ENCODE measurements around the gene WNK4.

Gene WNK4

GRCh38 chr17:42782166-42783061 lies 2.0 kb downstream of the WNK4 start:
- peaks cover 9 to 30% of the 10 kb centered on the region in 2 donors for H3K27me3 ChIP-seq (ENCODE audit: control insufficient read depth in 2 of 2, insufficient read depth in 2 of 2, low read length in 2 of 2)
- H3K9ac ChIP-seq (ENCODE audit: low read depth in 1 of 2, low read length in 2 of 2), result peak overlapping the region in 1 of 2 donors; percentile 82
- peaks cover 22 to 25% of the 10 kb centered on the region in 2 donors for H3K36me3 ChIP-seq (ENCODE audit: control insufficient read depth in 2 of 2, insufficient read depth in 2 of 2, low read length in 2 of 2)
- H3K4me1 ChIP-seq (ENCODE audit: control insufficient read depth in 2 of 2, insufficient read depth in 2 of 2, low read length in 2 of 2), result peaks cover 28 to 29% of the 10 kb centered on the region in 2 donors
- peak overlapping the region; percentile 79 to 85 for H3K4me3 ChIP-seq (ENCODE audit: low read length in 2 of 2)
- no peaks in the 10 kb centered on the region for H3K9me3 ChIP-seq (ENCODE audit: control insufficient read depth in 2 of 2, low read length in 2 of 2)
- H3K27ac ChIP-seq (ENCODE audit: low read depth in 2 of 2, low read length in 2 of 2), result peak overlapping the region; percentile 6 to 94

DNA sequence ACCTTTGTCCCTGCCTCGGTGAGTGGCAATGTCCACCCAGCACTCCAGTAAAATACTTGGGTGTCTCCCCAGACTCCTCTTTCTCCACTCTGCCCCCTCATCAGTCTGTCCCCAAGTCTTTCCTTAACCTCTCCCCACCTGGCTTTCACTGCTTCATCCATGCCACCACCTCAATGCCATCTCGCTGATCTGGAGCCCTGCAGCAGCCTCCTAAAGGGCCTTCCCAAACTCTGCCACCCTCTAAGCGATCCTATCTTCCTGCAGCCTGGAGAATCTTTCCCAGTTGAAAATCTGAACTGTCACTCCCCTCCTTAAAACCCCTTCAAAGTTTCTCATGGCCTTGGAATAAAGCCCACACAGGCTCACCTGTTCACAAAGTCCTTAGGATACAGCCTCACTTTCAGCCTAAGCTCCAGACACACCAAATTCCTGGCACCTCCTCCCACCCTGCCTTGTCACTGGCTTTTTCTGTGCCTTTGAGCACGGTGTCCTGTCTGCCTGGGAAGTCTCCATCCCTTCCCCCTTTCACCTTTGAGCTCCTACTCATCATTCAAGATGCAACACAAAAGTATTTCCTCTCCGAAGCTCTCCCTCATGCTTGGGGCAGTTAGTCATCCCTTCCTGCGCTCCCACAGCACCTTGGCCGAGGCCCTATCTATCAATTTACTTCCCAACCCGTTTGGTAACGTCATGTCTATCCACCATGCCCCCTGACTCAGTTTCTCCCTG lies 2.8 kb downstream of the WNK4 start:
- peaks cover 28 to 29% of the 10 kb centered on the region in 2 donors for H3K4me1 ChIP-seq (ENCODE audit: control insufficient read depth in 2 of 2, insufficient read depth in 2 of 2, low read length in 2 of 2)
- no peaks in the 10 kb centered on the region for H3K9me3 ChIP-seq (ENCODE audit: control insufficient read depth in 2 of 2, low read length in 2 of 2)
- H3K27ac ChIP-seq (ENCODE audit: low read depth in 2 of 2, low read length in 2 of 2), result no peak overlapping the region
- peaks cover 18 to 22% of the 10 kb centered on the region in 2 donors for H3K36me3 ChIP-seq (ENCODE audit: control insufficient read depth in 2 of 2, insufficient read depth in 2 of 2, low read length in 2 of 2)
- H3K4me3 ChIP-seq (ENCODE audit: low read length in 2 of 2), result peak overlapping the region; percentile 79 to 85
- H3K9ac ChIP-seq (ENCODE audit: low read depth in 1 of 2, low read length in 2 of 2), result peak overlapping the region in 1 of 2 donors; percentile 55
- peaks cover 9 to 30% of the 10 kb centered on the region in 2 donors for H3K27me3 ChIP-seq (ENCODE audit: control insufficient read depth in 2 of 2, insufficient read depth in 2 of 2, low read length in 2 of 2)

DNA sequence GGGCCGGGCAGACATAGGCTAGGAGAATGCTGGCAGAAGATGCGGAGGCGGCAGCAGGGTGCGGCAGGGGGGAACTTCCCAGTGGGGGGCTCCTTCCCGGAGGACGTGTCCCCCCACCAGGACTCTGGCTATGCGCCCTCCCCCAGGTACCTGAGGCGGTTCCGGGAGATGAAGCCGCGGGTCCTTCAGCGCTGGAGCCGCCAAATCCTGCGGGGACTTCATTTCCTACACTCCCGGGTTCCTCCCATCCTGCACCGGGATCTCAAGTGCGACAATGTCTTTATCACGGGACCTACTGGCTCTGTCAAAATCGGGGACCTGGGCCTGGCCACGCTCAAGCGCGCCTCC lies 3.4 kb downstream of the WNK4 start:
- H3K9me3 ChIP-seq (ENCODE audit: control insufficient read depth in 2 of 2, low read length in 2 of 2), result no peaks in the 10 kb centered on the region
- H3K36me3 ChIP-seq (ENCODE audit: control insufficient read depth in 2 of 2, insufficient read depth in 2 of 2, low read length in 2 of 2), result peaks cover 20% of the 10 kb centered on the region in 2 donors
- H3K9ac ChIP-seq (ENCODE audit: low read depth in 1 of 2, low read length in 2 of 2), result no peak overlapping the region
- peaks cover 9 to 30% of the 10 kb centered on the region in 2 donors for H3K27me3 ChIP-seq (ENCODE audit: control insufficient read depth in 2 of 2, insufficient read depth in 2 of 2, low read length in 2 of 2)
- peaks cover 24 to 25% of the 10 kb centered on the region in 2 donors for H3K4me1 ChIP-seq (ENCODE audit: control insufficient read depth in 2 of 2, insufficient read depth in 2 of 2, low read length in 2 of 2)
- no peak overlapping the region for H3K4me3 ChIP-seq (ENCODE audit: low read length in 2 of 2)
- H3K27ac ChIP-seq (ENCODE audit: low read depth in 2 of 2, low read length in 2 of 2), result no peak overlapping the region

DNA sequence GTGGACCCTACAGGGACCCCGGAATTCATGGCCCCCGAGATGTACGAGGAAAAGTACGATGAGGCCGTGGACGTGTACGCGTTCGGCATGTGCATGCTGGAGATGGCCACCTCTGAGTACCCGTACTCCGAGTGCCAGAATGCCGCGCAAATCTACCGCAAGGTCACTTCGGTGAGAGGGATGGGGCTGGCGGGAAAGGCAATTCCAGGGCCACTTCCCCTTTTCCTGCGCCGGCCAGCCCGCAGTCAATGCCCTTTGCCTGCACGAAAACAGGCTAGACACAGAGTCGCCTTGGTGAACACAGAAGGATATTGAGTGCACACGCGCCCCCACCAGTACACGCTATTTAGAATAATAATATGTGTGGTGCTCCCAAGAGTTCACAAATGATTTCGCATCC lies 4.0 kb downstream of the WNK4 start:
- Histone ChIP-seq H3K4me1 (ENCODE audit: control insufficient read depth in 2 of 2, insufficient read depth in 2 of 2, low read length in 2 of 2) (peaks cover 18 to 19% of the 10 kb centered on the region in 2 donors), H3K27me3 (ENCODE audit: control insufficient read depth in 2 of 2, insufficient read depth in 2 of 2, low read length in 2 of 2) (peaks cover 9 to 30% of the 10 kb centered on the region in 2 donors), H3K9ac (ENCODE audit: low read depth in 1 of 2, low read length in 2 of 2) (no peak overlapping the region), H3K36me3 (ENCODE audit: control insufficient read depth in 2 of 2, insufficient read depth in 2 of 2, low read length in 2 of 2) (peaks cover 18 to 23% of the 10 kb centered on the region in 2 donors), H3K9me3 (ENCODE audit: control insufficient read depth in 2 of 2, low read length in 2 of 2) (no peaks in the 10 kb centered on the region), H3K27ac (ENCODE audit: low read depth in 2 of 2, low read length in 2 of 2) (no peak overlapping the region), H3K4me3 (ENCODE audit: low read length in 2 of 2) (no peak overlapping the region)

GRCh38 chr17:42784811-42785592 lies 4.6 kb downstream of the WNK4 start:
- H3K27ac ChIP-seq (ENCODE audit: low read depth in 2 of 2, low read length in 2 of 2), result no peak overlapping the region
- peaks cover 22 to 23% of the 10 kb centered on the region in 2 donors for H3K36me3 ChIP-seq (ENCODE audit: control insufficient read depth in 2 of 2, insufficient read depth in 2 of 2, low read length in 2 of 2)
- H3K4me1 ChIP-seq (ENCODE audit: control insufficient read depth in 2 of 2, insufficient read depth in 2 of 2, low read length in 2 of 2), result peaks cover 12 to 13% of the 10 kb centered on the region in 2 donors
- no peaks in the 10 kb centered on the region for H3K9me3 ChIP-seq (ENCODE audit: control insufficient read depth in 2 of 2, low read length in 2 of 2)
- H3K4me3 ChIP-seq (ENCODE audit: low read length in 2 of 2), result no peak overlapping the region
- H3K27me3 ChIP-seq (ENCODE audit: control insufficient read depth in 2 of 2, insufficient read depth in 2 of 2, low read length in 2 of 2), result peaks cover 9 to 30% of the 10 kb centered on the region in 2 donors
- H3K9ac ChIP-seq (ENCODE audit: low read depth in 1 of 2, low read length in 2 of 2), result no peak overlapping the region

- Histone ChIP-seq H3K9me3 (ENCODE audit: control insufficient read depth in 2 of 2, low read length in 2 of 2) (no peaks in the 10 kb centered on the region), H3K36me3 (ENCODE audit: control insufficient read depth in 2 of 2, insufficient read depth in 2 of 2, low read length in 2 of 2) (peaks cover 22 to 23% of the 10 kb centered on the region in 2 donors), H3K27ac (ENCODE audit: low read depth in 2 of 2, low read length in 2 of 2) (no peak overlapping the region), H3K4me1 (ENCODE audit: control insufficient read depth in 2 of 2, insufficient read depth in 2 of 2, low read length in 2 of 2) (peaks cover 8 to 9% of the 10 kb centered on the region in 2 donors), H3K4me3 (ENCODE audit: low read length in 2 of 2) (no peak overlapping the region), H3K9ac (ENCODE audit: low read depth in 1 of 2, low read length in 2 of 2) (no peak overlapping the region), H3K27me3 (ENCODE audit: control insufficient read depth in 2 of 2, insufficient read depth in 2 of 2, low read length in 2 of 2) (peaks cover 3 to 20% of the 10 kb centered on the region in 2 donors)
These were observed 6.9 kb downstream of the WNK4 start for GRCh38 chr17:42787266-42787665.

GRCh38 chr17:42791948-42792347 lies 11.5 kb downstream of the WNK4 start:
- no peaks in the 10 kb centered on the region for H3K27me3 ChIP-seq (ENCODE audit: control insufficient read depth in 2 of 2, insufficient read depth in 2 of 2, low read length in 2 of 2)

DNA sequence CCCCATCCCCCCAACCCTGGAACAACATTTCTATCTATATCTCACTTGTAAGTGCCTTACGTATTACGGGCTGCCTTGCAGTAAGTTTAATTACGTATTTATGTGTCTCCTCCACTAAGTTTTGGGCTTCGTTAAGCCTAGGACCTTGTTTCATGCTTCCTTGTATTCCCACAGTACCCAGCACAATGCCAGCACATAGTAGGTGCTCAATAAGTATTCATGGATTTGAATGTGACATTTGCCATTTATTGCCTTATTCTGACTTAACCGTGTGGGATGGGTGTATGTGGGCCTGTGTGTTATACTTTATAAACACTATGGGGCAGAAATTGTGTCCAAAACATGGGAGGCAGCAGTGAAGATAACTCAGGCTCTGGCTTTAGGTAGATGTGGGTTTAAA lies 12.1 kb downstream of the WNK4 start:
- Histone ChIP-seq H3K9me3 (ENCODE audit: control insufficient read depth in 2 of 2, low read length in 2 of 2) (no peaks in the 10 kb centered on the region), H3K4me3 (ENCODE audit: low read length in 2 of 2) (no peak overlapping the region), H3K27ac (ENCODE audit: low read depth in 2 of 2, low read length in 2 of 2) (no peak overlapping the region), H3K36me3 (ENCODE audit: control insufficient read depth in 2 of 2, insufficient read depth in 2 of 2, low read length in 2 of 2) (peaks cover 13 to 27% of the 10 kb centered on the region in 2 donors), H3K9ac (ENCODE audit: low read depth in 1 of 2, low read length in 2 of 2) (no peak overlapping the region), H3K4me1 (ENCODE audit: control insufficient read depth in 2 of 2, insufficient read depth in 2 of 2, low read length in 2 of 2) (peaks cover 23 to 25% of the 10 kb centered on the region in 2 donors), H3K27me3 (ENCODE audit: control insufficient read depth in 2 of 2, insufficient read depth in 2 of 2, low read length in 2 of 2) (no peaks in the 10 kb centered on the region)

More at GRCh38 chr17:42791948-42792347, 11.5 kb downstream of the WNK4 start:
- peaks cover 18 to 33% of the 10 kb centered on the region in 2 donors for H3K36me3 ChIP-seq (ENCODE audit: control insufficient read depth in 2 of 2, insufficient read depth in 2 of 2, low read length in 2 of 2)
- H3K9me3 ChIP-seq (ENCODE audit: control insufficient read depth in 2 of 2, low read length in 2 of 2), result no peaks in the 10 kb centered on the region
- no peak overlapping the region for H3K4me3 ChIP-seq (ENCODE audit: low read length in 2 of 2)
- H3K4me1 ChIP-seq (ENCODE audit: control insufficient read depth in 2 of 2, insufficient read depth in 2 of 2, low read length in 2 of 2), result peaks cover 17 to 21% of the 10 kb centered on the region in 2 donors
- H3K9ac ChIP-seq (ENCODE audit: low read depth in 1 of 2, low read length in 2 of 2), result no peak overlapping the region
- no peak overlapping the region for H3K27ac ChIP-seq (ENCODE audit: low read depth in 2 of 2, low read length in 2 of 2)

DNA sequence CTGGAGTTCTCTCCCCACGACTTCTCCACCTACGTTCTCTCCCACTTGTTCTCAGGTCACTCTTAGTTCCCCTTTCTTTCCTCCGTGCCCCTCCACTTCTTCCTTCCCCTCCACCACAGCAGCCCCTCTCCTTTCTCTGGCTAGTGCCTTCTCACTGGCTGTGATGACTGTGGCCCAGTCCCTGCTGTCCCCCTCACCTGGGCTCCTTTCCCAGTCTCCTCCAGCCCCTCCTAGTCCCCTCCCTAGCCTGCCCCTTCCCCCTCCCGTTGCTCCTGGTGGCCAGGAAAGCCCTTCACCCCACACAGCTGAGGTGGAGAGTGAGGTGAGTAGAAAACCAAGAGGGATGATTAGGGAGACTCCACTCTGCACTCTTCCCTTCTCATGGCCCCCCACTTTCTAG lies 14.7 kb downstream of the WNK4 start:
- peak overlapping the region; percentile 69 to 94 for H3K27ac ChIP-seq (ENCODE audit: low read depth in 2 of 2, low read length in 2 of 2)
- H3K4me3 ChIP-seq (ENCODE audit: low read length in 2 of 2), result no peak overlapping the region

More for the DNA sequence above, 14.7 kb downstream of the WNK4 start:
- Histone ChIP-seq H3K36me3 (ENCODE audit: control insufficient read depth in 2 of 2, insufficient read depth in 2 of 2, low read length in 2 of 2) (peaks cover 6 to 12% of the 10 kb centered on the region in 2 donors), H3K4me1 (ENCODE audit: control insufficient read depth in 2 of 2, insufficient read depth in 2 of 2, low read length in 2 of 2) (peaks cover 35 to 37% of the 10 kb centered on the region in 2 donors), H3K9me3 (ENCODE audit: control insufficient read depth in 2 of 2, low read length in 2 of 2) (no peaks in the 10 kb centered on the region), H3K27me3 (ENCODE audit: control insufficient read depth in 2 of 2, insufficient read depth in 2 of 2, low read length in 2 of 2) (no peaks in the 10 kb centered on the region), H3K9ac (ENCODE audit: low read depth in 1 of 2, low read length in 2 of 2) (peak overlapping the region in 1 of 2 donors; percentile 60)

Data from mucosa of rectum (tissue), 2 donors.